HepG2 (cell line): ENCODE data around the gene KNCN. TPM values are rescaled to one million over a fixed set of nuclear protein-coding genes. Genes with fewer than 3 reads are reported as not detected.

Experiments
- ATAC-seq: fragments of 200-7000 bp; cut with Tn5 transposase; 3 replicates; pipeline ENCODE4 v1.9.1; 2020; ENCODE audit warnings: mild to moderate bottlenecking, moderate library complexity
- BruUV-seq: library from RNA; stranded (reverse); fragments of 400-500 nt; replicated peaks from 2 replicates; lab custom pipeline; 2021; lab: Mats Ljungman, UMichigan
- CTCF ChIA-PET: fragments of 300-600 bp; formaldehyde crosslinking; extraction: SDS; loops from one replicate; lab custom pipeline; 2021; ENCODE audit warnings: low total read pairs, inconsistent platforms, low intra/inter-chr PET ratio; lab: Yijun Ruan, JAX
- POLR2A ChIA-PET: fragments of 350-600 bp; sonication (Branson Sonifier 250); formaldehyde crosslinking; loops from one replicate; lab custom pipeline; 2020; ENCODE audit warnings: antibody characterized with exemption, inconsistent platforms; lab: Yijun Ruan, JAX
- DNase-seq: peaks from one replicate; pipeline ENCODE4 v3.0.0-alpha.2; 2015; ENCODE audit warnings: low spot score
- FAIRE-seq: peaks from 3 replicates; lab custom pipeline; 2011; peaks lifted over from hg19 to GRCh38; lab: Jason Lieb, UNC
- H2AFZ ChIP-seq: one replicate; pipeline ENCODE4 v1.6.1; 2011; ENCODE audit warnings: low read length, inconsistent platforms
- H3K27ac ChIP-seq: fragments of 300-600 bp; 3 replicates; pipeline ENCODE4 v1.8.0; 2011; ENCODE audit warnings: mixed run types, mild to moderate bottlenecking, mixed read lengths, low read length, inconsistent platforms; ENCODE audit not compliant: insufficient read depth; ENCODE audit errors: extremely low read length
- H3K27me3 ChIP-seq, 2 experiments: fragments of 200-600 bp in 1 of 2; 2 replicates in 1 of 2; 3 replicates in 1 of 2; pipeline versions ENCODE4 v1.6.0 to v1.8.0; 2011; ENCODE audit warnings: low read length in 2 of 2, mild to moderate bottlenecking in 2 of 2, moderate library complexity in 2 of 2, inconsistent platforms in 1 of 2; ENCODE audit not compliant: insufficient read depth in 2 of 2, control insufficient read depth in 1 of 2
- H3K36me3 ChIP-seq, 2 experiments: fragments of 200-600 bp in 1 of 2; replicated peaks in 1 of 2; 2 replicates in 1 of 2; 3 replicates in 1 of 2; pipeline versions ENCODE4 v1.5.1 to v1.8.0; 2011; ENCODE audit warnings: low read length in 2 of 2, inconsistent platforms in 1 of 2; ENCODE audit not compliant: insufficient read depth in 2 of 2, control insufficient read depth in 1 of 2
- H3K4me1 ChIP-seq: 2 replicates; pipeline ENCODE4 v1.5.1; 2012; ENCODE audit warnings: low read length, inconsistent platforms; ENCODE audit not compliant: insufficient read depth
- H3K4me2 ChIP-seq: 2 replicates; pipeline ENCODE4 v1.6.0; 2011; ENCODE audit warnings: low read depth, low read length, inconsistent platforms
- H3K4me3 ChIP-seq, 3 experiments: fragments of 200-600 bp in 1 of 3; sonication (generic), shearing (Covaris generic) in 1 of 3; replicated peaks in 1 of 3; 2 replicates each; pipeline ENCODE4 v1.5.1; 2011 to 2016; ENCODE audit warnings: low read length in 3 of 3, inconsistent platforms in 2 of 3, low read depth in 2 of 3, mild to moderate bottlenecking in 2 of 3, control low read depth in 1 of 3, mixed read lengths in 1 of 3; ENCODE audit not compliant: insufficient read depth in 1 of 3
- H3K79me2 ChIP-seq: one replicate; pipeline ENCODE4 v1.6.1; 2011; ENCODE audit warnings: low read length, inconsistent platforms; ENCODE audit not compliant: insufficient read depth
- H3K9ac ChIP-seq: 2 replicates; pipeline ENCODE4 v1.6.0; 2011; ENCODE audit warnings: mild to moderate bottlenecking, low read depth, low read length, inconsistent platforms; ENCODE audit not compliant: insufficient read depth
- H3K9me3 ChIP-seq: 2 replicates; pipeline ENCODE4 v1.5.1; 2012; ENCODE audit warnings: mild to moderate bottlenecking, low read length
- H4K20me1 ChIP-seq: 2 replicates; pipeline ENCODE4 v1.6.0; 2011; ENCODE audit warnings: inconsistent platforms, mild to moderate bottlenecking, low read length, moderate library complexity; ENCODE audit not compliant: insufficient read depth
- AGO1 ChIP-seq: fragments of 200-400 bp; formaldehyde crosslinking; IDR thresholded peaks from 2 replicates; pipeline ENCODE4 v1.6.1; 2017; ENCODE audit warnings: mild to moderate bottlenecking, low read depth, low read length, moderate library complexity; ENCODE audit not compliant: poor library complexity, severe bottlenecking
- AGO2 ChIP-seq: fragments of 200-400 bp; formaldehyde crosslinking; optimal IDR thresholded peaks from 2 replicates; pipeline ENCODE3; 2017; ENCODE audit warnings: mild to moderate bottlenecking, low read depth, low read length, moderate library complexity
- WGBS: methylation state at CpG from one replicate; pipeline ENCODE4 v1.1.6; 2017; ENCODE audit warnings: low lambda C conversion rate; 5-methylcytosine and 5-hydroxymethylcytosine counted together
- in situ Hi-C: cut with HindIII; loops from 2 replicates; pipeline ENCODE4 v1.10.0; 2017; ENCODE audit warnings: low pct_unique_long_range_greater_than_20kb; ENCODE audit not compliant: extremely low pct_ligation_motif_present
- intact Hi-C: fragments of 100-400 bp; cut with micrococcal nuclease; formaldehyde crosslinking; loops from one replicate; pipeline ENCODE4 v1.10.0; 2022; ENCODE audit not compliant: unreplicated experiment
- polyA plus RNA-seq, 8 experiments: library from polyadenylated mRNA; depleted of rRNA in 3 of 8; stranded (reverse) in 7 of 8; unstranded in 1 of 8; fragments of >200 nt; fragmentation: Illumina TruSeq in 4 of 8; extraction: Trizol in 4 of 8; gene quantifications; 2 replicates each; pipeline versions ENCODE4 v1.2.1 to v1.2.3, GENCODE V29; 2011 to 2016; ENCODE audit warnings: low read depth in 4 of 8, missing spikeins in 1 of 8, mixed read lengths in 1 of 8; ENCODE audit not compliant: insufficient read depth in 1 of 8
- total RNA-seq, 5 experiments: library from RNA; depleted of rRNA; stranded (reverse); fragments of >200 nt; fragmentation: Illumina TruSeq; extraction: Trizol; gene quantifications; 2 replicates each; pipeline ENCODE4 v1.2.3, GENCODE V29; 2016; ENCODE audit warnings: low read depth in 1 of 5
- TF ChIP-seq, protein P1 (sequence below): sonication (generic); formaldehyde crosslinking; IDR thresholded peaks from 2 replicates; pipeline ENCODE4 v1.4.0; 2020; ENCODE audit warnings: missing genetic modification reagents, borderline replicate concordance

KNCN gene
- total and polyA plus RNA-seq, 2 of the 13 experiments (the other 11 are each of a cell fraction or from before 2014, with no cell fraction given): not detected

DNA sequence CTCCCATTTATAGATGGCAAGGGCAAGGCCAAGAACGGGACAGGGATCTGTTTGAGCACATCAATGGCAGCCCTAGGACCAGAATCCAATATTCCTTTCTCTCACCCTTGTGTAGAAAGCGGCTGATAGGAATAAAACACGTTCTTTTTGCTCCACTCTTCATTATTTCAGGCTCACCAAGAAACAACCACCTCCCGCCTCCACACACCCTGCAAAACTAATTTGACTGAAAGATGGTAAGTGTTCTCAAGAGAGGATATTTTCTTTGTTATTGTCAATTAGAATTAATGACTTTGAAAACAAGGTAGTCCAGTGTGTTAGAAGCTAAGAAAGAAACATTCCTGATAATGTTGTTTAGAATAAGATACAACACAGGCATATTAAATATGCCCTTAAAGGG lies 11.9 kb upstream of the KNCN start:
- no TSS peak for BruUV-seq
- H3K27ac ChIP-seq: no peak overlapping the region
- ChIA-PET CTCF (no interaction called here), POLR2A (no interaction called here)
- H3K27me3 ChIP-seq: no peaks in the 10 kb centered on the region; a peak in 1 of 5 replicates
- no peaks in the 10 kb centered on the region for H4K20me1 ChIP-seq
- peaks cover 8 to 22% of the 10 kb centered on the region in 2 experiments; a peak in 3 of 5 replicates for H3K36me3 ChIP-seq
- WGBS: 95% methylated on average over 4 of the region's 4 CpGs
- H3K9me3 ChIP-seq: no peaks in the 10 kb centered on the region
- H3K4me2 ChIP-seq: no peak overlapping the region
- FAIRE-seq (no peak), DNase-seq (no peak), ATAC-seq (no peak)
- intact Hi-C loops: no loop called here
- no peak overlapping the region for H2AFZ ChIP-seq
- H3K4me1 ChIP-seq: no peaks in the 10 kb centered on the region
- no peaks in the 10 kb centered on the region for H3K79me2 ChIP-seq
- in situ Hi-C loops: no loop called here
- TF ChIP-seq, protein P1, sequence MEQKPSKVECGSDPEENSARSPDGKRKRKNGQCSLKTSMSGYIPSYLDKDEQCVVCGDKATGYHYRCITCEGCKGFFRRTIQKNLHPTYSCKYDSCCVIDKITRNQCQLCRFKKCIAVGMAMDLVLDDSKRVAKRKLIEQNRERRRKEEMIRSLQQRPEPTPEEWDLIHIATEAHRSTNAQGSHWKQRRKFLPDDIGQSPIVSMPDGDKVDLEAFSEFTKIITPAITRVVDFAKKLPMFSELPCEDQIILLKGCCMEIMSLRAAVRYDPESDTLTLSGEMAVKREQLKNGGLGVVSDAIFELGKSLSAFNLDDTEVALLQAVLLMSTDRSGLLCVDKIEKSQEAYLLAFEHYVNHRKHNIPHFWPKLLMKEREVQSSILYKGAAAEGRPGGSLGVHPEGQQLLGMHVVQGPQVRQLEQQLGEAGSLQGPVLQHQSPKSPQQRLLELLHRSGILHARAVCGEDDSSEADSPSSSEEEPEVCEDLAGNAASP (CRISPR knock-in tag): no peak
- no peak overlapping the region for H3K9ac ChIP-seq
- H3K4me3 ChIP-seq: no peak overlapping the region

DNA sequence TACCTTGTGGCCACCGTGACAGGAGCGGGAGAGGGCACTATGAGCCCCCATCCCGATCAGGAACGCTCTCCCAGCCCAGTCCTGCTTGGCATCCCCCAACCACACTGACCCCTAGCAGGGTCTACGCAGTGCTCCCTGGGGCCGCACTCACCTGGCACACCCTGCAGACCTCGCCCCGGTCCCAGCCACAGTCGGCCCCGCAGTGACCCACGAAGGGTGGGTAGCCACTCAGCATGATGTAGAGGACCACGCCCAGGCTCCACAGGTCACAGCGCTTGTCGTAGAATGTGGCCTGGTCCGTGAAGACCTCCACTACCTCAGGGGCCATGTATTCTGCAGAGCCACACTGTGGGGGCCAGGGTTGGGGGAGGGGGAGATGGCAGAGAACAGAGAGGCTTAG lies 11.1 kb upstream of the KNCN start:
- in situ Hi-C loops (no loop called here), intact Hi-C loops (no loop called here)
- Histone ChIP-seq H3K27me3 (no peaks in the 10 kb centered on the region; a peak in 1 of 5 replicates), H3K27ac (no peak overlapping the region), H3K4me1 (no peaks in the 10 kb centered on the region), H3K79me2 (no peaks in the 10 kb centered on the region), H4K20me1 (no peaks in the 10 kb centered on the region), H3K4me3 (no peak overlapping the region), H3K4me2 (no peak overlapping the region), H3K9ac (no peak overlapping the region), H3K36me3 (peaks cover 8 to 21% of the 10 kb centered on the region in 2 experiments; a peak in 3 of 5 replicates), H2AFZ (no peak overlapping the region), H3K9me3 (no peaks in the 10 kb centered on the region)
- BruUV-seq: no TSS peak
- no peak for FAIRE-seq
- DNase-seq: no peak
- TF ChIP-seq AGO2: peak; percentile 26
- no peak for TF ChIP-seq AGO1
- WGBS: 99% methylated on average over 15 of the region's 15 CpGs
- POLR2A ChIA-PET: no interaction called here
- CTCF ChIA-PET: no interaction called here
- ATAC-seq: no peak
